HG02840 (cell line): Measurements from ENCODE around the gene ICA1.

Experiments used
- ATAC-seq: cut with Tn5 transposase; IDR thresholded peaks from one replicate; pipeline ENCODE4 v1.9.1; 2021; ENCODE audit warnings: mild to moderate bottlenecking, moderate library complexity, moderate number of reproducible peaks; ENCODE audit not compliant: unreplicated experiment, low FRiP score

ICA1 gene

GRCh38 chr7:8168336-8168735, 93.6 kb downstream of the ICA1 start:
- ATAC-seq: no peak

- ATAC-seq: no peak
These were observed 96.8 kb downstream of the ICA1 start for GRCh38 chr7:8165150-8165549.

- no peak for ATAC-seq
These were observed 99.8 kb downstream of the ICA1 start for GRCh38 chr7:8162181-8162580.

GRCh38 chr7:8161364-8161828, 100.6 kb downstream of the ICA1 start:
- no peak for ATAC-seq

- ATAC-seq: no peak
These were observed 101.1 kb downstream of the ICA1 start for GRCh38 chr7:8160779-8161345.

GRCh38 chr7:8160250-8160649, 101.7 kb downstream of the ICA1 start:
- ATAC-seq: no peak

GRCh38 chr7:8159595-8159994, 102.4 kb downstream of the ICA1 start:
- ATAC-seq: no peak

- ATAC-seq: no peak
These were observed 104.7 kb downstream of the ICA1 start for GRCh38 chr7:8157296-8157695.

GRCh38 chr7:8155836-8156235, 106.1 kb downstream of the ICA1 start:
- ATAC-seq: no peak

- no peak for ATAC-seq
These were observed 107.7 kb downstream of the ICA1 start for GRCh38 chr7:8154272-8154671.

GRCh38 chr7:8152489-8153192, 109.3 kb downstream of the ICA1 start:
- ATAC-seq: no peak

GRCh38 chr7:8151161-8151725, 110.7 kb downstream of the ICA1 start:
- no peak for ATAC-seq

GRCh38 chr7:8149222-8149621, 112.7 kb downstream of the ICA1 start:
- ATAC-seq: no peak

- ATAC-seq: no peak
These were observed 114.1 kb downstream of the ICA1 start for GRCh38 chr7:8147760-8148463.

GRCh38 chr7:8146788-8147413, 115.1 kb downstream of the ICA1 start:
- ATAC-seq: no peak

GRCh38 chr7:8146106-8146787, 115.7 kb downstream of the ICA1 start:
- no peak for ATAC-seq

- no peak for ATAC-seq
These were observed 117.1 kb downstream of the ICA1 start for GRCh38 chr7:8144856-8145255.

- ATAC-seq: no peak
These were observed 118.7 kb downstream of the ICA1 start for GRCh38 chr7:8143151-8143874.

- no peak for ATAC-seq
These were observed 119.5 kb downstream of the ICA1 start for GRCh38 chr7:8142477-8142876.

GRCh38 chr7:8141070-8141469, 120.9 kb downstream of the ICA1 start:
- no peak for ATAC-seq
